ENCODE data around the gene DMXL1.

DNA sequence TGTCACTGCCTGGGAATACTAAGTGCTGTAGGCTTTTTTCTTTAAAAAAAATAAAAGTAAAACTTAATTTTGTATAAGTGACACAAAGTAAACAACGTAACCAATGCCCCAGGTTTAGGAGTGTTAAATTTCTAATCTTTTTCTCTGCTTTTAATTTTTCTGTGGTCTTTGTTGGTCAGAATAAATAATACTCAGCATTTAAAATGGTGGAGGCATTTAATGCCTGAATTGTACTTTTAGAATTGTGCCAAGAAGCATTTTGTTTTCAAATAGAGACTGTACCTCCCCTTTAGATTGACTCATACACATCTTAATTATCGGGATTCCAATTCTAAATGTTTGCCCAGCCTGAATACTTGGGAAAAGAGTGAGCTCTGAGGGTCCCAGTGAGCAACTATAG, 1.6 kb downstream of the DMXL1 start:
- TF ChIP-seq, protein P1, sequence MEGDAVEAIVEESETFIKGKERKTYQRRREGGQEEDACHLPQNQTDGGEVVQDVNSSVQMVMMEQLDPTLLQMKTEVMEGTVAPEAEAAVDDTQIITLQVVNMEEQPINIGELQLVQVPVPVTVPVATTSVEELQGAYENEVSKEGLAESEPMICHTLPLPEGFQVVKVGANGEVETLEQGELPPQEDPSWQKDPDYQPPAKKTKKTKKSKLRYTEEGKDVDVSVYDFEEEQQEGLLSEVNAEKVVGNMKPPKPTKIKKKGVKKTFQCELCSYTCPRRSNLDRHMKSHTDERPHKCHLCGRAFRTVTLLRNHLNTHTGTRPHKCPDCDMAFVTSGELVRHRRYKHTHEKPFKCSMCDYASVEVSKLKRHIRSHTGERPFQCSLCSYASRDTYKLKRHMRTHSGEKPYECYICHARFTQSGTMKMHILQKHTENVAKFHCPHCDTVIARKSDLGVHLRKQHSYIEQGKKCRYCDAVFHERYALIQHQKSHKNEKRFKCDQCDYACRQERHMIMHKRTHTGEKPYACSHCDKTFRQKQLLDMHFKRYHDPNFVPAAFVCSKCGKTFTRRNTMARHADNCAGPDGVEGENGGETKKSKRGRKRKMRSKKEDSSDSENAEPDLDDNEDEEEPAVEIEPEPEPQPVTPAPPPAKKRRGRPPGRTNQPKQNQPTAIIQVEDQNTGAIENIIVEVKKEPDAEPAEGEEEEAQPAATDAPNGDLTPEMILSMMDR (conservative IDR thresholded peaks at IDR 0.05) = no peak
- TF ChIP-seq ZFX (IDR thresholded peaks at IDR 0.05) = no peak
